Measurements from ENCODE around the gene ZNF609.
"Not testable (repeated sequence)": the region's sequence is repeated elsewhere in the genome, so short reads cannot be mapped to it uniquely, and the experiment has no call there.

GRCh38 chr15:64632639-64633038 is 172.3 kb downstream of the ZNF609 start:
- TF ChIP-seq, protein P1, sequence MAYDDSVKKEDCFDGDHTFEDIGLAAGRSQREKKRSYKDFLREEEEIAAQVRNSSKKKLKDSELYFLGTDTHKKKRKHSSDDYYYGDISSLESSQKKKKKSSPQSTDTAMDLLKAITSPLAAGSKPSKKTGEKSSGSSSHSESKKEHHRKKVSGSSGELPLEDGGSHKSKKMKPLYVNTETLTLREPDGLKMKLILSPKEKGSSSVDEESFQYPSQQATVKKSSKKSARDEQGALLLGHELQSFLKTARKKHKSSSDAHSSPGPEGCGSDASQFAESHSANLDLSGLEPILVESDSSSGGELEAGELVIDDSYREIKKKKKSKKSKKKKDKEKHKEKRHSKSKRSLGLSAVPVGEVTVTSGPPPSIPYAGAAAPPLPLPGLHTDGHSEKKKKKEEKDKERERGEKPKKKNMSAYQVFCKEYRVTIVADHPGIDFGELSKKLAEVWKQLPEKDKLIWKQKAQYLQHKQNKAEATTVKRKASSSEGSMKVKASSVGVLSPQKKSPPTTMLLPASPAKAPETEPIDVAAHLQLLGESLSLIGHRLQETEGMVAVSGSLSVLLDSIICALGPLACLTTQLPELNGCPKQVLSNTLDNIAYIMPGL (CRISPR knock-in tag; IDR thresholded peaks at IDR 0.05; ENCODE audit: borderline replicate concordance in 1 of 2, low read depth in 1 of 2): not testable (repeated sequence)
- not testable (repeated sequence) for TF ChIP-seq ATF3 (CRISPR knock-in tag; IDR thresholded peaks at IDR 0.05); TCF12 (IDR thresholded peaks at IDR 0.05); TCF12 (CRISPR knock-in tag; IDR thresholded peaks at IDR 0.05); AFF4 (CRISPR knock-in tag; IDR thresholded peaks at IDR 0.05); JUND (CRISPR knock-in tag; IDR thresholded peaks at IDR 0.05); CHD2 (IDR thresholded peaks at IDR 0.05; ENCODE audit: low read depth, low read length); SRF (IDR thresholded peaks at IDR 0.05; ENCODE audit: low read depth, low read length); REST (IDR thresholded peaks at IDR 0.05; ENCODE audit: borderline replicate concordance in 1 of 2, low read depth in 1 of 2, low read length in 2 of 2); TCF7L2 (IDR thresholded peaks at IDR 0.05; ENCODE audit: low read depth, low read length); PTBP1 (IDR thresholded peaks at IDR 0.05; ENCODE audit: low read depth, low read length, poor library complexity, severe bottlenecking)
- TF ChIP-seq, protein P2, sequence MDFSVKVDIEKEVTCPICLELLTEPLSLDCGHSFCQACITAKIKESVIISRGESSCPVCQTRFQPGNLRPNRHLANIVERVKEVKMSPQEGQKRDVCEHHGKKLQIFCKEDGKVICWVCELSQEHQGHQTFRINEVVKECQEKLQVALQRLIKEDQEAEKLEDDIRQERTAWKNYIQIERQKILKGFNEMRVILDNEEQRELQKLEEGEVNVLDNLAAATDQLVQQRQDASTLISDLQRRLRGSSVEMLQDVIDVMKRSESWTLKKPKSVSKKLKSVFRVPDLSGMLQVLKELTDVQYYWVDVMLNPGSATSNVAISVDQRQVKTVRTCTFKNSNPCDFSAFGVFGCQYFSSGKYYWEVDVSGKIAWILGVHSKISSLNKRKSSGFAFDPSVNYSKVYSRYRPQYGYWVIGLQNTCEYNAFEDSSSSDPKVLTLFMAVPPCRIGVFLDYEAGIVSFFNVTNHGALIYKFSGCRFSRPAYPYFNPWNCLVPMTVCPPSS (IDR thresholded peaks at IDR 0.05): not testable (repeated sequence)
